Spleen (tissue), 11 donors: Measurements from ENCODE around the gene CNEP1R1. TPM values are rescaled to one million over a fixed set of nuclear protein-coding genes. Genes with fewer than 3 reads are reported as not detected.

Experiments
- DNase-seq: peaks from one replicate; pipeline ENCODE4 v3.0.0-alpha.2; 2020
- H3K27ac ChIP-seq, 8 donors: fragments of 200-600 bp; sonication (generic) in 7 of 8; 1 replicate in 4 of 8; 2 replicates in 4 of 8; pipeline versions ENCODE4 v1.5.0 to v1.8.0; 2016 to 2021; ENCODE audit warnings: inconsistent platforms in 4 of 8, mild to moderate bottlenecking in 4 of 8, moderate library complexity in 1 of 8
- H3K27me3 ChIP-seq, 7 donors: fragments of 200-600 bp; sonication (generic) in 6 of 7; replicated peaks in 1 of 7; 1 replicate in 4 of 7; 2 replicates in 3 of 7; pipeline versions ENCODE4 v1.5.0 to v1.8.0; 2016 to 2021; ENCODE audit warnings: inconsistent platforms in 3 of 7, mild to moderate bottlenecking in 1 of 7
- H3K36me3 ChIP-seq, 6 donors: fragments of 200-600 bp; sonication (generic) in 5 of 6; 1 replicate in 4 of 6; 2 replicates in 2 of 6; pipeline versions ENCODE4 v1.5.0 to v1.8.0; 2016 to 2021; ENCODE audit warnings: inconsistent platforms in 2 of 6
- H3K4me1 ChIP-seq, 6 donors: fragments of 200-600 bp; sonication (generic) in 5 of 6; 1 replicate in 3 of 6; 2 replicates in 3 of 6; pipeline versions ENCODE4 v1.5.0 to v1.8.0; 2016 to 2021; ENCODE audit warnings: inconsistent platforms in 3 of 6
- H3K4me3 ChIP-seq, 8 donors: fragments of 200-600 bp; sonication (generic) in 7 of 8; 1 replicate in 4 of 8; 2 replicates in 4 of 8; pipeline versions ENCODE4 v1.5.0 to v1.8.0; 2016 to 2021; ENCODE audit warnings: inconsistent platforms in 4 of 8, mild to moderate bottlenecking in 4 of 8, moderate library complexity in 2 of 8
- H3K9me3 ChIP-seq, 8 donors: fragments of 200-600 bp; sonication (generic) in 7 of 8; 1 replicate in 4 of 8; 2 replicates in 4 of 8; pipeline versions ENCODE4 v1.5.0 to v1.8.0; 2016 to 2021; ENCODE audit warnings: inconsistent platforms in 4 of 8
- POLR2A ChIP-seq, 3 donors: fragments of 450-650 bp; IDR thresholded peaks; one replicate each; pipeline ENCODE4 v1.5.1; 2017; ENCODE audit warnings: antibody characterized with exemption in 3 of 3, mild to moderate bottlenecking in 1 of 3
- POLR2AphosphoS5 ChIP-seq, 3 donors: sonication (generic); formaldehyde crosslinking; IDR thresholded peaks; one replicate each; pipeline ENCODE4 v1.5.1; 2017; ENCODE audit warnings: antibody characterized with exemption in 3 of 3
- WGBS, 5 donors: extraction: QIAGEN DNeasy Blood & Tissue Kit in 3 of 5; methylation state at CpG; one replicate each; pipeline versions ENCODE4 v1.1.5 to v1.1.7; 2013 to 2018; 5-methylcytosine and 5-hydroxymethylcytosine counted together
- intact Hi-C: fragments of 100-400 bp; cut with DNase I; formaldehyde crosslinking; loops from one replicate; pipeline ENCODE4 v1.15.0; 2023; ENCODE audit warnings: low total_unique reads
- polyA plus RNA-seq, 3 donors: library from polyadenylated mRNA; stranded (reverse); fragments of 200-250 nt; gene quantifications; one replicate each; pipeline ENCODE4 v1.2.1, GENCODE V29; 2013
- total RNA-seq, 7 donors: library from RNA; depleted of rRNA in 3 of 7; stranded (reverse); fragments of >200 nt in 3 of 7; fragmentation: NEBNext Ultra II Directional in 4 of 7; extraction: Animal tissue kit (Norgen Biotek cat#: 25700) in 4 of 7; gene quantifications; one replicate each; pipeline versions ENCODE4 v1.1.0 to v1.2.1, GENCODE V29; 2016 to 2021
- TF ChIP-seq, protein P1 (sequence below), 11 experiments: fragments of 200-600 bp in 7 of 11; fragments of 450-650 bp in 4 of 11; sonication (generic) in 4 of 11; IDR thresholded peaks in 8 of 11; conservative IDR thresholded peaks in 3 of 11; 1 replicate in 7 of 11; 2 replicates in 4 of 11; pipeline versions ENCODE4 v1.4.0 to v1.8.0; 2016 to 2021; ENCODE audit warnings: antibody characterized with exemption in 11 of 11, inconsistent platforms in 4 of 11, mild to moderate bottlenecking in 1 of 11
- donor health status: healthy with polysubstance abuse.
- donor health status: DM: no; HTN: no; CAD: no; lungs with moderate emphysema.
- donor health status: DM: no; HTN: no; CAD: no.
- donor health status: Bipolar disorder and iron deficiency.
- donor health status: healthy.
- donor health status: DM: no; HTN: no; CAD: no.
- donor health status: DM: yes; HTN: yes; CAD: no.

The CNEP1R1 gene
- total and polyA plus RNA-seq, 10 donors, result 9.6 to 45.4 (median 30.3) TPM

DNA sequence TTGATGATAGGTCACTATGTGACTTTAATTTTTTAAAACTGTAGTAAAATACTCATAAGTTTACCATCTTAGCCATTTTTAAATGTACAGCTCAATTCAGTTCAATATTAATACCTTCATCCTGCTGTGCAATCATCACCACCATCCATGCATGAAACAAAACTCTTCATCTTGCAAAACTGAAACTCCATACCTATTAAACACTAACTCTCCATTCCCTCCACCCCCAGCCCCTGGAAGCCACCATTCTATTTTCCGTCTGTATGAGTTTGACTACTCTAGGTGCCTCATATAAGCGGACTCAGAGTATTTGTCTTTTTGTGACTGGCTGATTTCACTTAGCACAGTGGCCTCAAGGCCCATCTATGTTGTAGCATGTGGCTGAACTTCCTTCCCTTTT lies 9.4 kb upstream of the CNEP1R1 start:
- Histone ChIP-seq H3K4me1 (no peaks in the 10 kb centered on the region), H3K4me3 (no peak overlapping the region), H3K27ac (no peak overlapping the region), H3K27me3 (peaks cover 0 to 4% (median 0%) of the 10 kb centered on the region in 7 donors), H3K36me3 (no peaks in the 10 kb centered on the region), H3K9me3 (no peaks in the 10 kb centered on the region)
- WGBS, 5 donors, result 70 to 92% (median 84%) methylated on average over 2 of the region's 2 CpGs
- DNase-seq, result no peak
- intact Hi-C loops, result no loop called here
- TF ChIP-seq, protein P1, sequence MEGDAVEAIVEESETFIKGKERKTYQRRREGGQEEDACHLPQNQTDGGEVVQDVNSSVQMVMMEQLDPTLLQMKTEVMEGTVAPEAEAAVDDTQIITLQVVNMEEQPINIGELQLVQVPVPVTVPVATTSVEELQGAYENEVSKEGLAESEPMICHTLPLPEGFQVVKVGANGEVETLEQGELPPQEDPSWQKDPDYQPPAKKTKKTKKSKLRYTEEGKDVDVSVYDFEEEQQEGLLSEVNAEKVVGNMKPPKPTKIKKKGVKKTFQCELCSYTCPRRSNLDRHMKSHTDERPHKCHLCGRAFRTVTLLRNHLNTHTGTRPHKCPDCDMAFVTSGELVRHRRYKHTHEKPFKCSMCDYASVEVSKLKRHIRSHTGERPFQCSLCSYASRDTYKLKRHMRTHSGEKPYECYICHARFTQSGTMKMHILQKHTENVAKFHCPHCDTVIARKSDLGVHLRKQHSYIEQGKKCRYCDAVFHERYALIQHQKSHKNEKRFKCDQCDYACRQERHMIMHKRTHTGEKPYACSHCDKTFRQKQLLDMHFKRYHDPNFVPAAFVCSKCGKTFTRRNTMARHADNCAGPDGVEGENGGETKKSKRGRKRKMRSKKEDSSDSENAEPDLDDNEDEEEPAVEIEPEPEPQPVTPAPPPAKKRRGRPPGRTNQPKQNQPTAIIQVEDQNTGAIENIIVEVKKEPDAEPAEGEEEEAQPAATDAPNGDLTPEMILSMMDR (IDR thresholded peaks at IDR 0.05 in 8 of 11, conservative IDR thresholded peaks at IDR 0.05 in 3 of 11), result no peak

DNA sequence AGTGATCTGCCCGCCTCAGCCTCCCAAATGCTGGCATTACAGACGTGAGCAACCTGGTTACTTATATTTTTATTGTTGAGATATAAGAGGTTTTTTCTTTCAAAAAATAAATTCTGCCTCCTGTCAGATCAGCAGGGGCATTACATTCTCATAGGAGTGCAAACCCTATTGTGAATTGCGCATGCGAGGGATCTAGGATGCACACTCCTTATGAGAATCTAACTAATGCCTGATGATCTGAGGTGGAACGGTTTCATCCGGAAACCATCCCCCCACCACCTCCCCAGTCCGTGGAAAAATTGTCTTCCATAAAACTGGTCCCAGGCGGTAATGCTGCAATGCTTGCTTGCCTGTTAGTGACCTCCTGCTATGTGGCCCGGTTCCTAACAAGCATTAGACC lies 7.5 kb upstream of the CNEP1R1 start:
- no peak for TF ChIP-seq POLR2AphosphoS5 (IDR thresholded peaks at IDR 0.05)
- no peak for TF ChIP-seq POLR2A (IDR thresholded peaks at IDR 0.05)
- TF ChIP-seq, protein P1 (IDR thresholded peaks at IDR 0.05 in 8 of 11, conservative IDR thresholded peaks at IDR 0.05 in 3 of 11), result no peak
- WGBS, 5 donors, result 87 to 96% (median 93%) methylated on average over 9 of the region's 9 CpGs

DNA sequence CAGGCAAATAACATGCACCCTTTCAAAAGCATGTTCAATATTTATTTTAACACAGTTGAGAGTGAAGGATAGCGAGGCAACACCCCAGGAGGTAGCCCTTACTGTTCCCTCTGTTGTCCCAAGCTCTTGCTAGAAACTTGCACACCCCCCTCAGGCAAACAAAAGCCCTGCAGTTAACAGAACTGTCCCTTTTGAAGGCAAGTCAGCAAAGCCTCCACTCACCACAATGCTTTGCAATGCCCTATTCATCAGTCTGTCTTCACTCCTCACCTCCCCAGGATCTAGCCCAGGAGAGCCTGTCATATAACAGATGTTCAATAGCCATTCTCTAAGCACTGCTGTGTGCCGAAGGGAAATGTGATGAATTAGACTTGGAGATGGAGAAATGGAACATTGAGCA lies 3.5 kb upstream of the CNEP1R1 start:
- no peak overlapping the region for H3K4me3 ChIP-seq
- no peak for DNase-seq
- peaks cover 0 to 6% (median 0%) of the 10 kb centered on the region in 7 donors for H3K27me3 ChIP-seq
- TF ChIP-seq, protein P1 (IDR thresholded peaks at IDR 0.05 in 8 of 11, conservative IDR thresholded peaks at IDR 0.05 in 3 of 11), result no peak
- TF ChIP-seq POLR2AphosphoS5 (IDR thresholded peaks at IDR 0.05) (no peak), POLR2A (IDR thresholded peaks at IDR 0.05) (no peak)
- 52 to 67% (median 61%) methylated on average over 2 of the region's 2 CpGs for WGBS, 5 donors
- H3K36me3 ChIP-seq, result no peaks in the 10 kb centered on the region
- no peaks in the 10 kb centered on the region for H3K9me3 ChIP-seq
- peaks cover 10 to 19% (median 15%) of the 10 kb centered on the region in 6 donors for H3K4me1 ChIP-seq
- intact Hi-C loops, result loop anchor here (10.0 kb wide), 1 partner anchor 643 kb away; no protein-coding TSS in a partner anchor
- H3K27ac ChIP-seq, result no peak overlapping the region

More for the DNA sequence above, 7.5 kb upstream of the CNEP1R1 start:
- no peak overlapping the region for H3K27ac ChIP-seq
- no peaks in the 10 kb centered on the region for H3K4me1 ChIP-seq
- H3K4me3 ChIP-seq, result no peak overlapping the region
- peaks cover 0 to 6% (median 0%) of the 10 kb centered on the region in 7 donors for H3K27me3 ChIP-seq
- DNase-seq, result no peak
- intact Hi-C loops, result no loop called here
- H3K36me3 ChIP-seq, result no peaks in the 10 kb centered on the region
- H3K9me3 ChIP-seq, result no peaks in the 10 kb centered on the region

DNA sequence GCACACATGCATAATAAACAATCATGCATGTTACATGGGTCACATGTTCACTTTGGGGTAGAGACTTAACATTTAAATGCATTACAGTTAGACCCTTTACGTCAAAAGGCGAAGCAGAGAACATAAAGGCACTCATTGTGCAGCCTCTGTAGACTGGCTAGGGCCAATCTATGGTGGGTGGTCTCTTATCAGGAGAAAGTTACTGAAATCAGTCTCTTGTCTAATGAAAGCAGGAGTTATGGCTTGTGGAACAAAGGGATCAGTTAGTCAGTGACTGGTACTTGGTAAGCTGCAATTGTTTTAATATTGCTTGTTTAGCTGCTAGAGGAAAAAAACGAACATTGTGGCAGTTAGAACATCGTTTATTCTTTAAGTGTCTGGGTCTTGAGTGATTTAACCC lies 1.4 kb upstream of the CNEP1R1 start:
- Histone ChIP-seq H3K27ac (no peak overlapping the region), H3K27me3 (peaks cover 0 to 6% (median 0%) of the 10 kb centered on the region in 7 donors), H3K4me1 (peaks cover 17 to 40% (median 34%) of the 10 kb centered on the region in 6 donors), H3K36me3 (peaks cover 0 to 17% (median 0%) of the 10 kb centered on the region in 6 donors), H3K4me3 (no peak overlapping the region), H3K9me3 (no peaks in the 10 kb centered on the region)
- intact Hi-C loops, result loop anchor here (10.0 kb wide), 1 partner anchor 641 kb away; no protein-coding TSS in a partner anchor
- TF ChIP-seq, protein P1 (IDR thresholded peaks at IDR 0.05 in 8 of 11, conservative IDR thresholded peaks at IDR 0.05 in 3 of 11), result peak in 1 of 11 experiments; percentile 4
- TF ChIP-seq POLR2AphosphoS5 (IDR thresholded peaks at IDR 0.05), result no peak
- no peak for DNase-seq
- 44 to 52% (median 46%) methylated on average over 4 of the region's 4 CpGs for WGBS, 5 donors
